Aorta (tissue), 5 donors: Measurements from ENCODE around the gene OTUD6A. TPM values are rescaled to one million over a fixed set of nuclear protein-coding genes. Genes with fewer than 3 reads are reported as not detected.

Experiments
- ATAC-seq: fragments of 200-7000 bp; cut with Tn5 transposase; one replicate; pipeline ENCODE4 v1.9.1; 2022; ENCODE audit warnings: moderate library complexity; ENCODE audit not compliant: low FRiP score
- DNase-seq, 2 donors: peaks; one replicate each; pipeline ENCODE4 v3.0.0-alpha.2; 2020
- H3K27ac ChIP-seq, 2 donors: one replicate each; pipeline ENCODE4 v1.5.1; 2013; ENCODE audit warnings: low read length in 2 of 2, mild to moderate bottlenecking in 2 of 2, moderate library complexity in 2 of 2, control low read depth in 1 of 2, inconsistent platforms in 1 of 2, low read depth in 1 of 2
- H3K27me3 ChIP-seq, 2 donors: one replicate each; pipeline ENCODE4 v1.6.1; 2013; ENCODE audit warnings: control low read depth in 1 of 2, low read length in 1 of 2, mild to moderate bottlenecking in 1 of 2, moderate library complexity in 1 of 2; ENCODE audit not compliant: insufficient read depth in 2 of 2, control insufficient read depth in 1 of 2
- H3K36me3 ChIP-seq, 2 donors: one replicate each; pipeline ENCODE4 v1.6.1; 2013; ENCODE audit warnings: control low read depth in 1 of 2, low read length in 1 of 2, mild to moderate bottlenecking in 1 of 2; ENCODE audit not compliant: insufficient read depth in 2 of 2, control insufficient read depth in 1 of 2
- H3K4me1 ChIP-seq, 2 donors: one replicate each; pipeline ENCODE4 v1.6.1; 2013; ENCODE audit warnings: low read length in 2 of 2, control low read depth in 1 of 2, mild to moderate bottlenecking in 1 of 2, moderate library complexity in 1 of 2; ENCODE audit not compliant: insufficient read depth in 2 of 2, control insufficient read depth in 1 of 2
- H3K4me3 ChIP-seq, 2 donors: one replicate each; pipeline ENCODE4 v1.5.1; 2013; ENCODE audit warnings: low read length in 2 of 2, control low read depth in 1 of 2, mild to moderate bottlenecking in 1 of 2
- H3K9me3 ChIP-seq: one replicate; pipeline ENCODE4 v1.6.1; 2013; ENCODE audit warnings: mild to moderate bottlenecking, low read length; ENCODE audit not compliant: control insufficient read depth
- WGBS, 2 donors: extraction: QIAGEN DNeasy Blood & Tissue Kit; methylation state at CpG; one replicate each; pipeline ENCODE4 v1.1.7; 2013; 5-methylcytosine and 5-hydroxymethylcytosine counted together
- intact Hi-C, 2 donors: fragments of 100-400 bp; cut with DNase I; formaldehyde crosslinking; loops; one replicate each; pipeline versions ENCODE4 v1.14.2 to v1.15.0; 2022
- polyA plus RNA-seq, 2 donors: library from polyadenylated mRNA; stranded (reverse); fragments of 200-250 nt; gene quantifications; one replicate each; pipeline ENCODE4 v1.2.3, GENCODE V29; 2013
- total RNA-seq, 2 donors: library from RNA; stranded (reverse); fragmentation: NEBNext Ultra II Directional; extraction: Animal tissue kit (Norgen Biotek cat#: 25700); gene quantifications; one replicate each; pipeline ENCODE4 v1.2.1, GENCODE V29; 2021
- donor health status: healthy with polysubstance abuse.
- donor health status: Bipolar disorder and iron deficiency.
- donor health status: DM: no; HTN: no; CAD: no.
- donor health status: DM: no; HTN: no; CAD: no.
- donor health status: DM: yes; HTN: yes; CAD: no.

The OTUD6A gene
- total and polyA plus RNA-seq, 4 donors: not detected

GRCh38 chrX:70042399-70043371 is 19.6 kb upstream of the OTUD6A start:
- Histone ChIP-seq H3K4me1 (no peaks in the 10 kb centered on the region), H3K4me3 (no peak overlapping the region), H3K36me3 (no peaks in the 10 kb centered on the region), H3K9me3 (no peaks in the 10 kb centered on the region), H3K27me3 (no peaks in the 10 kb centered on the region), H3K27ac (no peak overlapping the region)
- DNase-seq (no peak), ATAC-seq (no peak)
- WGBS, 2 donors: 74 to 75% methylated on average over 11 of the region's 11 CpGs
- intact Hi-C loops: no loop called here

GRCh38 chrX:70043685-70044084 is 18.6 kb upstream of the OTUD6A start:
- intact Hi-C loops: no loop called here
- Histone ChIP-seq H3K9me3 (no peaks in the 10 kb centered on the region), H3K27ac (no peak overlapping the region), H3K4me3 (no peak overlapping the region), H3K36me3 (no peaks in the 10 kb centered on the region), H3K4me1 (no peaks in the 10 kb centered on the region), H3K27me3 (no peaks in the 10 kb centered on the region)
- ATAC-seq (no peak), DNase-seq (no peak)
- WGBS, 2 donors: 77 to 95% methylated on average over 9 of the region's 9 CpGs

- no peak overlapping the region for H3K4me3 ChIP-seq
- ATAC-seq: no peak
- WGBS, 2 donors: 65 to 81% methylated on average over 4 of the region's 4 CpGs
- H3K27me3 ChIP-seq: no peaks in the 10 kb centered on the region
- no peak for DNase-seq
- H3K9me3 ChIP-seq: no peaks in the 10 kb centered on the region
- H3K36me3 ChIP-seq: no peaks in the 10 kb centered on the region
- no peaks in the 10 kb centered on the region for H3K4me1 ChIP-seq
- intact Hi-C loops: no loop called here
- H3K27ac ChIP-seq: no peak overlapping the region
These were observed 17.6 kb upstream of the OTUD6A start for GRCh38 chrX:70044541-70045245.

- H3K4me1 ChIP-seq: no peaks in the 10 kb centered on the region
These were observed 15.3 kb upstream of the OTUD6A start for GRCh38 chrX:70046978-70047377.

GRCh38 chrX:70049406-70049805 is 12.9 kb upstream of the OTUD6A start:
- WGBS, 2 donors: 82% methylated on average over 3 of the region's 3 CpGs
- H3K4me1 ChIP-seq: no peaks in the 10 kb centered on the region
- no peak for ATAC-seq

More at GRCh38 chrX:70046978-70047377, 15.3 kb upstream of the OTUD6A start:
- no peaks in the 10 kb centered on the region for H3K36me3 ChIP-seq
- no peak overlapping the region for H3K27ac ChIP-seq
- H3K4me3 ChIP-seq: no peak overlapping the region
- intact Hi-C loops: no loop called here
- no peaks in the 10 kb centered on the region for H3K27me3 ChIP-seq
- DNase-seq: no peak
- H3K9me3 ChIP-seq: no peaks in the 10 kb centered on the region
- ATAC-seq: no peak

GRCh38 chrX:70049925-70050324 is 12.3 kb upstream of the OTUD6A start, which contains the start of gene AWAT2:
Gene AWAT2, minus strand, starts transcription at chrX:70049938. Its CDS starts 6 bp downstream, at chrX:70049932.
- intact Hi-C loops: no loop called here
- H3K27me3 ChIP-seq: no peaks in the 10 kb centered on the region
- DNase-seq: no peak
- no peak within 1 kb of the TSS for H3K27ac ChIP-seq
- no peak for ATAC-seq
- WGBS, 2 donors: 63 to 85% methylated on average over 4 of the region's 4 CpGs
- H3K4me3 ChIP-seq: no peak within 1 kb of the TSS
- H3K36me3 ChIP-seq: no peaks in the 10 kb centered on the region
- H3K4me1 ChIP-seq: no peaks in the 10 kb centered on the region
- no peaks in the 10 kb centered on the region for H3K9me3 ChIP-seq

More at GRCh38 chrX:70049406-70049805, 12.9 kb upstream of the OTUD6A start:
- intact Hi-C loops: no loop called here
- Histone ChIP-seq H3K27ac (no peak overlapping the region), H3K36me3 (no peaks in the 10 kb centered on the region), H3K4me3 (no peak overlapping the region), H3K9me3 (no peaks in the 10 kb centered on the region), H3K27me3 (no peaks in the 10 kb centered on the region)
- DNase-seq: no peak

GRCh38 chrX:70052895-70053615 is 9.2 kb upstream of the OTUD6A start:
- Histone ChIP-seq H3K36me3 (no peaks in the 10 kb centered on the region), H3K27me3 (no peaks in the 10 kb centered on the region), H3K9me3 (no peaks in the 10 kb centered on the region), H3K27ac (no peak overlapping the region), H3K4me1 (no peaks in the 10 kb centered on the region), H3K4me3 (no peak overlapping the region)
- no peak for DNase-seq
- ATAC-seq: no peak
- 69 to 80% methylated on average over 11 of the region's 11 CpGs for WGBS, 2 donors
- intact Hi-C loops: no loop called here

- Histone ChIP-seq H3K27ac (no peak overlapping the region), H3K4me3 (no peak overlapping the region), H3K27me3 (no peaks in the 10 kb centered on the region), H3K36me3 (no peaks in the 10 kb centered on the region), H3K4me1 (no peaks in the 10 kb centered on the region), H3K9me3 (no peaks in the 10 kb centered on the region)
- intact Hi-C loops: no loop called here
- no peak for ATAC-seq
- no peak for DNase-seq
- 59 to 78% methylated on average over 5 of the region's 5 CpGs for WGBS, 2 donors
These were observed 7.9 kb upstream of the OTUD6A start for GRCh38 chrX:70054391-70054790.
